HG02798 (cell line): ENCODE measurements around the gene SLC26A1.

ENCODE experiments used
- ATAC-seq: cut with Tn5 transposase; IDR thresholded peaks from one replicate; pipeline ENCODE4 v1.9.1; 2021; ENCODE audit warnings: mild to moderate bottlenecking; ENCODE audit not compliant: unreplicated experiment, poor library complexity

SLC26A1 gene

GRCh38 chr4:957231-957580, 36.0 kb downstream of the SLC26A1 start:
- ATAC-seq: no peak

- ATAC-seq: no peak
Observed at GRCh38 chr4:956531-957230, 36.5 kb downstream of the SLC26A1 start.

- no peak for ATAC-seq
Observed at GRCh38 chr4:955931-956381, 37.2 kb downstream of the SLC26A1 start.

GRCh38 chr4:955161-955921, 37.9 kb downstream of the SLC26A1 start:
- ATAC-seq: no peak

- no peak for ATAC-seq
Observed at GRCh38 chr4:954211-955020, 38.8 kb downstream of the SLC26A1 start.

- ATAC-seq: no peak
Observed at GRCh38 chr4:953574-953915, 39.7 kb downstream of the SLC26A1 start.

GRCh38 chr4:952881-953573, 40.2 kb downstream of the SLC26A1 start:
- no peak for ATAC-seq

- no peak for ATAC-seq
Observed at GRCh38 chr4:951594-952468, 41.4 kb downstream of the SLC26A1 start.

GRCh38 chr4:951186-951585, 42.0 kb downstream of the SLC26A1 start:
- no peak for ATAC-seq

- ATAC-seq: no peak
Observed at GRCh38 chr4:950136-951020, 42.8 kb downstream of the SLC26A1 start.

GRCh38 chr4:949656-950055, 43.5 kb downstream of the SLC26A1 start:
- ATAC-seq: no peak

GRCh38 chr4:948936-949300, 44.3 kb downstream of the SLC26A1 start:
- ATAC-seq: no peak

- no peak for ATAC-seq
Observed at GRCh38 chr4:948101-948935, 44.9 kb downstream of the SLC26A1 start.

- ATAC-seq: no peak
Observed at GRCh38 chr4:947491-947971, 45.7 kb downstream of the SLC26A1 start.

GRCh38 chr4:946517-947471, 46.4 kb downstream of the SLC26A1 start:
- no peak for ATAC-seq

GRCh38 chr4:946103-946450, 47.1 kb downstream of the SLC26A1 start:
- no peak for ATAC-seq
